SK-N-MC (cell line): ENCODE data around the gene PPME1.

Experiments used
- EZH2 ChIP-seq: fragments of 200-600 bp; sonication (generic); IDR thresholded peaks from one replicate; pipeline ENCODE4 v1.6.1; 2017; ENCODE audit warnings: antibody characterized with exemption
- POLR2AphosphoS5 ChIP-seq: IDR thresholded peaks from 2 replicates; pipeline ENCODE4 v1.6.1; 2012; ENCODE audit warnings: mild to moderate bottlenecking, low read depth, low read length, borderline replicate concordance

DNA sequence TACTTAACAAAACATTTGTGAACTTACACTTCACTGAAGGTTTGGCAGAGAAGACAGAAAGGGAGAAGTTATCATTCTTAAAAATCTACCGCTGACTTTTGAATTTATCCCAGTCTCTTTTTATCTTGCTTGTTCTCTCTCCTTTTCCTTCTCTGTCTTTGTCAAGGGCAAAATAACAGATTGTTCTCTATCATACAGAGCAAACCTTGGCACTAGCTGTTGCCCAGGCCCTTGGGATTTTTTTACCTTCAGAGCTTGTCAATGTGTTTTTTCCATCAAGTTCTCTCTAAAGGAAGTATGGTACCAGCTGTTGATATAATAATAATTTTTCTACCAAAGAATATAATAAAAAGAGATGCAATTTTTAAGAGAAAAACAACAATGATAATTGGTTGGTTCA, 67.2 kb downstream of the PPME1 start:
- TF ChIP-seq POLR2AphosphoS5 (no peak), EZH2 (no peak)
